Duodenal mucosa (tissue), 2 donors: ENCODE measurements around the gene UBE2QL1.

Experiments
- H3K27ac ChIP-seq: one replicate; pipeline ENCODE4 v1.7.0; 2013; ENCODE audit warnings: low read depth, low read length
- H3K27me3 ChIP-seq, 2 donors: one replicate each; pipeline ENCODE4 v1.7.0; 2013; ENCODE audit warnings: low read length in 2 of 2, control low read depth in 1 of 2; ENCODE audit not compliant: insufficient read depth in 2 of 2, control insufficient read depth in 1 of 2
- H3K36me3 ChIP-seq, 2 donors: one replicate each; pipeline ENCODE4 v1.7.0; 2013; ENCODE audit warnings: low read length in 2 of 2, control low read depth in 1 of 2; ENCODE audit not compliant: insufficient read depth in 2 of 2, control insufficient read depth in 1 of 2
- H3K4me1 ChIP-seq, 2 donors: one replicate each; pipeline ENCODE4 v1.7.0; 2013; ENCODE audit warnings: low read length in 2 of 2, control low read depth in 1 of 2; ENCODE audit not compliant: insufficient read depth in 2 of 2, control insufficient read depth in 1 of 2
- H3K4me3 ChIP-seq, 2 donors: one replicate each; pipeline ENCODE4 v1.7.0; 2013; ENCODE audit warnings: low read length in 2 of 2, low read depth in 1 of 2
- H3K9ac ChIP-seq, 2 donors: one replicate each; pipeline ENCODE4 v1.7.0; 2013; ENCODE audit warnings: low read length in 2 of 2, low read depth in 1 of 2
- H3K9me3 ChIP-seq, 2 donors: one replicate each; pipeline ENCODE4 v1.7.0; 2013; ENCODE audit warnings: low read length in 2 of 2, control low read depth in 1 of 2; ENCODE audit not compliant: control insufficient read depth in 1 of 2

The UBE2QL1 gene

DNA sequence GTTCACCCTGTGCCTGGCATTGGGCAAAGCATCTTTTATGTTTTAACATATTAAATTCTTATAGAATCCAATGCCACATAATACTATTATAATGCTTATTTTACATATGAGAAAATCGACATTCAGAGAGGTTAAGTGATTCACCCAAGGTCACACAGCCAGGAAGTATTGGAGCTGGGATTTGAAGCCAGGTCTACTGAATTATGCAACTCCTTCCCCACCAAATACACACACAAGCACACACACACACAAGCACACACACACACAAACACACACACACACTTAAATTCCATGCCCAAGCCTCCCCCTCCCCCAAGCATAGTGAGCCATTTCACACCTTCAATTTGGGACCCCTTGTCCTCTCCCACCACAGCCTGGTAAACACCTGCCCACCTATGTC lies 37.4 kb downstream of the UBE2QL1 start:
- peaks cover 0 to 4% of the 10 kb centered on the region in 2 donors for H3K27me3 ChIP-seq
- H3K36me3 ChIP-seq = no peaks in the 10 kb centered on the region
- peaks cover 0 to 5% of the 10 kb centered on the region in 2 donors for H3K4me1 ChIP-seq
- no peak overlapping the region for H3K9ac ChIP-seq
- H3K9me3 ChIP-seq = no peaks in the 10 kb centered on the region
- H3K27ac ChIP-seq = no peak overlapping the region
- no peak overlapping the region for H3K4me3 ChIP-seq

DNA sequence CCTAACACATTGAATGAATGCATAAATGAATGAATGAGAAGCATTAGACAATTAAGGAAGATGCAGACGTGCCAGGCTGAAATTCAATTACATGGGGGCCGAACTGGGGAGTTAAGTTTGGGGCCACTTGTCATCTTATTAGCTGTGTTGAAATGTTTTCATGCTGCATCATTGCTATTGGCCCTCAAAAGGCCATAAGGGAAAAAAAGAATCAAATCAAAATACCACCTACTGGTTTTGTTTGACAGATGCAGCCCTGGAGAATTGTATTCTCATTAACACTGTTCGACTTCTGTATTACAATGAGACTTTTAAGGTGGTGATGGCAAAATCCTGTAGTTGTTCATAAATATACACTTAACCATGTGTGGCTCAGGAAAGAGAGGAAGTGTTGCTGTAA lies 38.4 kb downstream of the UBE2QL1 start:
- H3K27me3 ChIP-seq = peaks cover 0 to 4% of the 10 kb centered on the region in 2 donors
- H3K36me3 ChIP-seq = no peaks in the 10 kb centered on the region
- no peak overlapping the region for H3K27ac ChIP-seq
- peaks cover 0 to 5% of the 10 kb centered on the region in 2 donors for H3K4me1 ChIP-seq
- H3K9ac ChIP-seq = no peak overlapping the region
- H3K9me3 ChIP-seq = no peaks in the 10 kb centered on the region
- H3K4me3 ChIP-seq = no peak overlapping the region

DNA sequence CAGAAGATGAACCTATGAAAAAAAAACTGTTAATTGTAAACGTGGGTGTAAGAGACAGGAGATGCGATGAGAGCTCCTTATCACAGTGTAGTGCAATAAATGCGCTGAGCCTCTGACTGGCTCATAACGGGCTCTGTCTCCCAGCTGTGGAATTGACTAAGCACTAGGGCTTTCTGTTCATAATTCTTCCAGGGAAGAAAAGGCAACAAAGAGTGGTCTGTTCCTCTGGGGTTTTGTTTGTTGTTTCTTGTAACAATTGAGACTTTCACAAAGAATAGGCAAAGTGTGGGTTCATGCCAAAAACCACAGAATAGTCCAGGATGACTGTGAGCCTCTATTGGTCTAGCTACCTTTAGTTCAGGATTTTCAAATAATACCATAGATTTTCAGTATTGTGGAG lies 39.4 kb downstream of the UBE2QL1 start:
- peaks cover 0 to 5% of the 10 kb centered on the region in 2 donors for H3K4me1 ChIP-seq
- H3K9ac ChIP-seq = no peak overlapping the region
- no peaks in the 10 kb centered on the region for H3K36me3 ChIP-seq
- H3K9me3 ChIP-seq = no peaks in the 10 kb centered on the region
- no peak overlapping the region for H3K27ac ChIP-seq
- no peak overlapping the region for H3K4me3 ChIP-seq
- H3K27me3 ChIP-seq = peaks cover 0 to 4% of the 10 kb centered on the region in 2 donors

DNA sequence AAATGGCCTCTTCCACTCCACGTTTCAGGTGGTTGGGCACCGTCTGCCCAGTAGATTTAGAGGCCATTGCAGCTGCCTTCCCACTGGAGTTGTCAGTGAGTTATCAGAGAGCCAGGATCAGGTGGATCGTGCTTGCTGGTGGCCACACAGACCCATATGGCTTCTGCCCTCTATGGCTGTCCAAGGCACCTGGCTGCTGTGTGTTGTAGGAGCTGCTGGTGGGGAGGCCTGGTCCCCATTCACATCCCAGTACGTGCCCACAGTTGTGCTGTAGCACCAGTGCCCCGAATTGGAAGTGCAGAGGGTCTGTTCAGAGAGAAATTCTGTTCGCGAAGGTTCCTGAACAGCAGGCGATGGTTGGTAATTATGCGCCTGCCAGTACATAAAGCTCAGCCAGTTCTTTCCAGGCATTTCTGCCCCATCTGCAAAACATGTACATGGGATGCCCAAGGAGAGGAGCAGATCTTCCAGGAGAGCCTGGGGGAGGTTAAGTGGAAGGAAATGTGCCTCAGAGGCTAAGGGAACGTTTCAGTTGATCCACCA lies 41.1 kb downstream of the UBE2QL1 start:
- peaks cover 0 to 4% of the 10 kb centered on the region in 2 donors for H3K27me3 ChIP-seq
- H3K4me1 ChIP-seq = peaks cover 0 to 5% of the 10 kb centered on the region in 2 donors
- H3K4me3 ChIP-seq = no peak overlapping the region
- H3K9me3 ChIP-seq = no peaks in the 10 kb centered on the region
- no peak overlapping the region for H3K27ac ChIP-seq
- no peak overlapping the region for H3K9ac ChIP-seq
- no peaks in the 10 kb centered on the region for H3K36me3 ChIP-seq

- no peak overlapping the region for H3K4me3 ChIP-seq
- H3K27me3 ChIP-seq = no peaks in the 10 kb centered on the region
- H3K9me3 ChIP-seq = no peaks in the 10 kb centered on the region
- H3K9ac ChIP-seq = no peak overlapping the region
- H3K36me3 ChIP-seq = no peaks in the 10 kb centered on the region
- H3K27ac ChIP-seq = no peak overlapping the region
- H3K4me1 ChIP-seq = peaks cover 0 to under 1% of the 10 kb centered on the region in 2 donors
These were observed 41.6 kb downstream of the UBE2QL1 start for GRCh38 chr5:6490246-6490645.

DNA sequence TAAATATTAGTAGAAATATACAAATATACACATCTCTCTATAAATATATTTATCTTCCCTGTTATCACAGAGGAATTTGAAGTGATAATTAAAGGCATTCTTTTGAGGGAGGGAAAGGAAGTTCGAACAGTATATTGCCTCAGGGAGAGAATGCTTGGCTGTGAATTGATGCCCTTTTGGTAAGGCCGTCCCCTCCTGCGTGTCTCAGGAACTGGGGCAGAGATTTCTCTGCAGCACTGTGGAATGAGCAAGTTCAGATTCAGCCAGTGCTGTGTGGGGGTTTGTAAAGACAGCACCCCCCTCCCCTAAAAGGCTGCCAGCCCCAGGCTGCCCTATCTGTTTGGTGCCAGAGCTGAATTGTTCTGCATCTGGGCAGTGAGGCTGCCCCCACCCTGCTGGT lies 42.0 kb downstream of the UBE2QL1 start:
- no peak overlapping the region for H3K27ac ChIP-seq
- no peaks in the 10 kb centered on the region for H3K27me3 ChIP-seq
- H3K9me3 ChIP-seq = no peaks in the 10 kb centered on the region
- H3K4me3 ChIP-seq = no peak overlapping the region
- no peak overlapping the region for H3K9ac ChIP-seq
- H3K36me3 ChIP-seq = no peaks in the 10 kb centered on the region
- no peaks in the 10 kb centered on the region for H3K4me1 ChIP-seq

DNA sequence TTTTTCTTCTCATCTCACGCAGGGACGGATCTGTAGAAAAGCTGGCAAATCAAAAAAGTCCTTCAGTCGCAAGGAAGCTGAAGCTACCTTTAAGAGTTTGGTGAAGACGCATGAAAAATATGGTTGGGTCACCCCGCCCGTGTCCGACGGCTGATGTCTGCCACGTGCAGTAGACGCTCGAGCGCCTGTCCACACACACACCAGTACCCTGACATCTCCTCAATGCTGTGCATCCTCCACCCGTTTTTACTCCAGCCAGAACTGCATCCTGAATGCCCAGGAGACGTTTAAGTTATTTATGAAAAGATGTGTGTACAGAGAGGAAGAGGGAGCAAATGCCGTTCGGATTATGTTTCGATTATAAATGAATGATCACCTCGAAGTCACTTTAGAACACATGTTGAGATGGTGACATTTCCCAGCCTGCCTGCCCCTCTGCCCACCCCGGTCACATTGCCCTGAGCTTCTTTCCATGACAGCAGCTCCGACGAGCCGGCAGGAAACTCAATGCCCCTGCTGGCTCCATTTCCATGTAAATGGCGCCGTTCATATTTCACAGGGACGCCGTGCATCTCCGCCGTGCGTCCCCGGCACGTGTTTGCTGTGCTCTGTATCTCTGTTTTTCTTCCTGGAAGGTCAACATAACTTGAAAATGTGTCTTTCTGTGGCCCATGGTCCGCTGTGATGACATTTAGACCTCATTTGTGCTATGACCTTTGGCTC lies 42.7 kb downstream of the UBE2QL1 start:
- H3K27me3 ChIP-seq = no peaks in the 10 kb centered on the region
- H3K4me1 ChIP-seq = no peaks in the 10 kb centered on the region
- H3K9me3 ChIP-seq = no peaks in the 10 kb centered on the region
- H3K9ac ChIP-seq = no peak overlapping the region
- H3K27ac ChIP-seq = no peak overlapping the region
- no peak overlapping the region for H3K4me3 ChIP-seq
- no peaks in the 10 kb centered on the region for H3K36me3 ChIP-seq

- no peaks in the 10 kb centered on the region for H3K27me3 ChIP-seq
- no peak overlapping the region for H3K9ac ChIP-seq
- H3K4me3 ChIP-seq = no peak overlapping the region
- H3K36me3 ChIP-seq = no peaks in the 10 kb centered on the region
- no peak overlapping the region for H3K27ac ChIP-seq
- no peaks in the 10 kb centered on the region for H3K4me1 ChIP-seq
- no peaks in the 10 kb centered on the region for H3K9me3 ChIP-seq
These were observed 43.2 kb downstream of the UBE2QL1 start for GRCh38 chr5:6491919-6492290.

DNA sequence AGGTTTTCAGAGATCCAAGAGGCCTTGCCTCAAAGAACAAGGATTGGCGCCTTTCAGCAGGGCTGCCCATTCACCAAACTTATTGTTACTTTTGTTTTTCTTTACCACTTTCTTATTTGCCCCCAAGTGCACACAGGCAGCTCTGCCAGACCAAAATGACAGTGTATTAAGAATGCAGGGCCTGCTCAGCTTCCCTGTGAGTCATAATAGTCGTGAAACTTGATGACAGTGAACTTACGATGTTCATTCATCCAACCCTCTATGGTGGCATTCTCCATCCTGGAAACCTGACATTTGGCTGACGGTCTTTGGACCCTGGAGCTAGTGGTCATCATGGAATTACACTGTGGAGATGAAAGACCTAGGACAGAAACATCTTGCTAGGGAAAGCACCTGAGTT lies 44.3 kb downstream of the UBE2QL1 start:
- Histone ChIP-seq H3K9me3 (no peaks in the 10 kb centered on the region), H3K27me3 (no peaks in the 10 kb centered on the region), H3K27ac (no peak overlapping the region), H3K9ac (no peak overlapping the region), H3K36me3 (no peaks in the 10 kb centered on the region), H3K4me1 (no peaks in the 10 kb centered on the region), H3K4me3 (no peak overlapping the region)

DNA sequence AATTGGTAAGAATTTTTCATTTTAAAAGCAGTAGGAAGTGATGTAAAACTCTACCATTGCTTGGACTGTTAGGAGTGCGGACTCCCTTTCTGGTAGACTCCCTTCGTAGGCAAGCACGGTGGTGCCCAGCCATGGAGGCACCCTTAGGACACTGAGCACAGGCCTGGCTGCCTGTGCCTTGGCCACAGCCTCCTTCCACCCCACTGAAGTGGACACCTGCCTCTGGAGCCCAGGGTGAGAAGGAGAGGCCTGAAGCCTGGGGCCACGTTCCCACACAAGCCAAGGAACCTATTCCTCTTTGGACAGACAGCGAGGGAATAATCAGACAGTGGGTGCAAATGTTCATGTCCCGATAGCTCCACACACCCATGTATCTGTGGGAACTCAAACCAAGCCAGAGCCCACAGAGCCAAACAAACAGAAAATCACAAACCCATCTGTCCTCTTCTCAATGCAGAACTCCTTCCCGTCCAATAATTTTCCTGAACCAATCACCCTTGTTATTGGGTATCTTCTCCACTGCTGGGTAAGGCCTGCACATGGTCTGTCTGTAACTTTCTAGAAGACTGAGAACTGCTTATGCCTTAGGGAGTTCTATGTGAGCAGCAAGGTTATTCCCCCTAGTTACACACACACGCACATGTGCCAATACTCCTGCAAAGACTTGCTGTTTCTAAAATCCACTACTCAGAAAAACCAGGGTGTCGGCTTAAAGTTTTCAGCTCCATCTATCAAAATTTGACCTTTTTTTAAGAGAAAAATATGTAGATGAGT lies 45.2 kb downstream of the UBE2QL1 start:
- no peaks in the 10 kb centered on the region for H3K36me3 ChIP-seq
- no peak overlapping the region for H3K9ac ChIP-seq
- no peaks in the 10 kb centered on the region for H3K9me3 ChIP-seq
- no peaks in the 10 kb centered on the region for H3K4me1 ChIP-seq
- no peaks in the 10 kb centered on the region for H3K27me3 ChIP-seq
- H3K27ac ChIP-seq = no peak overlapping the region
- no peak overlapping the region for H3K4me3 ChIP-seq
